GM15510 (cell line): ENCODE data around the gene CSK.

ENCODE experiments used
- POLR2A ChIP-seq: IDR thresholded peaks from 3 replicates; pipeline ENCODE4 v1.6.1; 2011; ENCODE audit warnings: borderline replicate concordance; ENCODE audit not compliant: insufficient read length; ENCODE audit errors: extremely low read depth

CSK gene

DNA sequence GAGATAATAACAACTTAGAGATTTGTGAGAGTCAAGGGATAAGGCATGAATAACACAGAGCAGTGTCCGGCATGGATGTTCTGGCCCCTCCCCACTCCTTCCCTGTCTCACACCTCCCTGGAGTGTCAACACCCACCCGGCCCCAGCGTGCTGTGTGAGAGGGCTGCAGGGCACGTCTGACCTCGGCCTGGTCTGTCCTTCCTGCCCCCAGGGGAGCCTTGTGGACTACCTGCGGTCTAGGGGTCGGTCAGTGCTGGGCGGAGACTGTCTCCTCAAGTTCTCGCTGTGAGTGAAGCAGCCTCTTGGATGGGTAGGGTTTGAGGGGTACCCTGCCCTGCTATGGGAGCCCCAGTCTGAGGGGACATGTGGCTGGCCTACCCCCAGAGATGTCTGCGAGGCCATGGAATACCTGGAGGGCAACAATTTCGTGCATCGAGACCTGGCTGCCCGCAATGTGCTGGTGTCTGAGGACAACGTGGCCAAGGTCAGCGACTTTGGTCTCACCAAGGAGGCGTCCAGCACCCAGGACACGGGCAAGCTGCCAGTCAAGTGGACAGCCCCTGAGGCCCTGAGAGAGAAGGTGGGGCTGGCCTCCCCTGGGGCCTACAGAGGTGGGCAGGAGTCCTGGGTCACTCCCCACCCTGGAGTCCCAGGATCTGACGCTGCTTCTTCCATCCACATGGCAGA lies 19.6 kb downstream of the CSK start:
- no peak for TF ChIP-seq POLR2A

DNA sequence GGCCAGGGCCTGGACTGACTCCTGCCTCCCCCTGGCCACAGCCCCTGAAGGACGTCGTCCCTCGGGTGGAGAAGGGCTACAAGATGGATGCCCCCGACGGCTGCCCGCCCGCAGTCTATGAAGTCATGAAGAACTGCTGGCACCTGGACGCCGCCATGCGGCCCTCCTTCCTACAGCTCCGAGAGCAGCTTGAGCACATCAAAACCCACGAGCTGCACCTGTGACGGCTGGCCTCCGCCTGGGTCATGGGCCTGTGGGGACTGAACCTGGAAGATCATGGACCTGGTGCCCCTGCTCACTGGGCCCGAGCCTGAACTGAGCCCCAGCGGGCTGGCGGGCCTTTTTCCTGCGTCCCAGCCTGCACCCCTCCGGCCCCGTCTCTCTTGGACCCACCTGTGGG lies 20.4 kb downstream of the CSK start:
- no peak for TF ChIP-seq POLR2A

DNA sequence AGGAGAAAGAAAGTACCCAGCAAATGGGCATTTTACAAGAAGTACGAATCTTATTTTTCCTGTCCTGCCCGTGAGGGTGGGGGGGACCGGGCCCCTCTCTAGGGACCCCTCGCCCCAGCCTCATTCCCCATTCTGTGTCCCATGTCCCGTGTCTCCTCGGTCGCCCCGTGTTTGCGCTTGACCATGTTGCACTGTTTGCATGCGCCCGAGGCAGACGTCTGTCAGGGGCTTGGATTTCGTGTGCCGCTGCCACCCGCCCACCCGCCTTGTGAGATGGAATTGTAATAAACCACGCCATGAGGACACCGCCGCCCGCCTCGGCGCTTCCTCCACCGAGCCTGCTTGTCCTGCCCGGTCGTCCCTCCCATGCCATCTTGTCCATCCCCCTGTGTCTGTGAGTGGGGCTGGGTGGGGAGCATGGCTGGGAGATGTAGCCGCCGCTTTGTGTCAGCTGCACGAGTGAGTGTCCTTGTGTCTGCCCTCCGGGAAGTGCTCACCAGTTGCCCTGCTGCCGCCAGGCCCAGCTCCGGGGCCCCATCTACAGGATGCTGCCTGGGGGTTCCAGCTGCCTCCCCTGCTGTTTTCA lies 21.1 kb downstream of the CSK start:
- TF ChIP-seq POLR2A = no peak

DNA sequence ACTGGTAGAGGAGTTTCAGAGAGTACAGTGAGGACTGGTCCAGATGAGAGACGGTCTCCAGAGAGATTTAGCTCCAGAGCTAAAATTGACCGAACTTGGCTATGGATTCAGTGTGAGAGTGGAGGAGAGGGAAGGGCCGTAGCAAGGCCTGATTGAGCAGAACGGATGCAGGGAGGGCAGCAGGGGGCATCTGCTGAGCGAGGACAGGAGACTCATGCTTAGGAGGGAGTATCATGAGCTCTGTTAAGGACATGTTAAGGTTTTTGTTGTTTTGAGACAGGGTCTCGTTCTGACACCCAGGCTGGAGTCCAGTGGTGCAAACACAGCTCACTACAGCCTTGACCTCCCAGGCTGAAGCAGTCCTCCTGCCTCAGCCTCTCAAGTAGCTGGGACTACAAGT lies 23.1 kb downstream of the CSK start:
- TF ChIP-seq POLR2A = peak; percentile 10

DNA sequence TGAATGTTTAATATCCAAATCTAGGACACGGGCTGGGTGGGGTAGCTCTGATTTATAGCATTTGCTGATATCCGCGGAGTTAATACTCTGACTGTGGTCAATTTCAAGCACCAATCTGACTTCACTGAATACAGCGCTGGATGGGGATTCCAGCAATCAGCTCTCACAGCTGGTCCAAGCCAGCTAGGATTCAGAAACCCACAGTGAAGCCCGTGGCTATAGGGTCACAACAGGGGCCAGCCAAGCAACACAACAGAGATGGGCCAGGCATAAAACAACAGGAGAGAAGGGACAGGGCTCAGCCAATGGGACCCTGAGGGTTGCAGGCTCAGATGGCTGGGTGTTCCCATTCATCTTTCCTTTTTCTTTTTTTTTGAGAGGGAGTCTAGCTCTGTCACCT lies 25.4 kb downstream of the CSK start:
- TF ChIP-seq POLR2A = no peak

DNA sequence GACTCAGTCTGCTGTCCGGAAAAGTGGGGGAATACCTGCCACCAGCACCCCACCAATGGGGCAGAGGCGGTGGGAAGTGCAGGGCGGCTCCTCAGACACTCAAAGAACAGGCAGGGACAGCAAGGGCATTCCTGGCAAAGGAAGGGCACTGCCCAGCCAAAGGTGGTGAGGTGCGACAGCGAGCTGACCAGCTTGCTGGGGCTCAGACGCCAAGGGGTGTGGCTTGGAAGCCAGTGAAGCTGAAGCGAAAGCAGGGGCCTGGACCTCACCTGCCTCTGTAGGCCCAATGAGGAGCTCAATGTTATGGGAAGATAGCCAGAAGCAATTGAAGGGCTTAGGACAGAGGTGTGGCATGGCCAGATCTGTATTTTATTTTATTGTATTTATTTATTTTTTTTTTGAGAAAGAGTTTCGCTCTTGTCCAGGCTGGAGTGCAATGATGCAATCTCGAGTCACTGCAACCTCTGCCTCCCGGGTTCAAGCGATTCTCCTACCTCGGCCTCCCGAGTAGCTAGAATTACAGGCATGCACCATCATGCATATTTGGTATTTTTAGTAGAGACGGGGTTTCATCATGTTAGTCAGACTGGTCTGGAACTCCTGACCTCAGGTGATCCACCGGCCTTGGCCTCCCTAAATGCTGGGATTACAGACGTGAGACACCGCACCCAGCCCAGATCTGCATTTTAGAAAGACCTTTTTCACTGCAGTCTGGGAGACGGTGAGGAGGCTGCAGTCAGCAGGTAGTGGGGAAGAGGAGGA lies 26.4 kb downstream of the CSK start:
- TF ChIP-seq POLR2A = no peak

DNA sequence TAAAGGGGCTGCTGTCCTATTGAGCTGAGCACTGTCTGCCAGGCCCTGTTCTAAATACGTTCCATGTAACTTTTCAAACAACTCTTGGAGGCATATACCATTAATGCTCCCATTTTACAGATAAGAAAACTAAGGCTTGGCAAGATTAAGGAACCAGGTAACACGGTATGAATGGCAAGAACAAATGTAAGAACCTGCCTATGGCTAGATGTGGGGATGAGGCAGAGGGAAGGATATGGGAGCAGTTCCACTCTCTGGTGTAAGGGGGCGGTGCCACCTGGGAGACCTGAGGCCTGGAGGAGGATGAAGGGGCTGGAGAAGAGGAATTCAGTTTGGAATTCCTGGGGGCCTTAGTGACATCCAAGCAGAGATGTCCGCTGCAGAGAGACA lies 27.0 kb downstream of the CSK start:
- no peak for TF ChIP-seq POLR2A

DNA sequence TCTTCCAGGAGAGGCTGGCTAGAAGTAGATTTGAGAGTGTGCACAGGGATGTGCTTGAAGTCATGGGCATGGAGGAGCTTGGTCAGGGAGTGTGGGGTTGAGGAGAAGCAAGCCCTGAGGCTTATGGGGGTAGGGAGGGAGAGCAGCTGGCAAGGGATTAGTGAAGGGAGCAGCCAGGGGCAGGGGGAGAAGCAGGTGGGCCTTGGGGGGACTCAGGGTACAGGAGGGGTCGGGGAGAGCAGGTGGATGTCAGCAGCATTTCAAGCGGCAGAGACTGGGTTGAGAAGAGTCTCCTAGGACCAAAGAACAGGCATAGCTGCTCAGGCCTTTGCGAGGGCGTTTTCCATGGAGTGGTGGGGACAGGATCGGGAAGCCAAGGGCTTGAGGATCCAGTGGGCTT lies 27.4 kb downstream of the CSK start:
- no peak for TF ChIP-seq POLR2A

DNA sequence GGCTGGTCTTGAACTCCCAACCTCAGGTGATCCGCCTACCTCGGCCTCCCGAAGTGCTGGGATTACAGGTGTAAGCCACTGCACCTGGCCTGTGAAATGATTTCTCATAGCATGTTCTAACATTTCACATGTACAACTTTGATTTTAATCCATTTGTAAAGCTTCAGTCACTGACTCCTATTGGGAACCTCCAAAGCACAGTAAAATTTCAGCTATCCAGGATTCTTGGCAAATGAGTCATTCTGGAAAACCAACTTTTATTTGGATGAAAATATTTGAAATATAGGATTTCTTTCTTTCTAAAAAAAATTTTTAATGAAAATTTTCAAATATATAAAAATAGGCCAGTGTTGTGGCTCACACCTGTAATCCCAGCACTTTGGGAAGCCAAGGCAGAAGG lies 28.1 kb downstream of the CSK start:
- TF ChIP-seq POLR2A = no peak

DNA sequence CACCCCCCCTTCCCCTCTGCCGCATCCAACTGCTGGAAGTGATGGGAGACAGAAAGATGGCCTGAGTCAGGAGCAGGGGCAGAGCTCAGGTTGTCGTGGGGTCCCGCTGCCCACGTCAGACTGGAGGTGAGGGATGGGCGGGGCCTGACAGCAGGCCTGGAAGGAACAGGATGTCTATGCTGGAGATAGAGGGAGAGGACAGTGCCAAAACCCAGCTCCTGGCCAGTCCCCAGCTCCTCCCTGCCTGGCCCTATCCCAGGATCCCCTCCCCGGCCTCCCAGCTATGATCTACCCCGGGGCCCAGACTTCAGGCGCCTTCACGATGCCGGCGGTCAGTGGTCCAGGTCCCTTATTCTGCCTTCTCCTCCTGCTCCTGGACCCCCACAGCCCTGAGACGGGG lies 30.7 kb downstream of the CSK start, which contains the start of gene LMAN1L:
Gene LMAN1L, plus strand, starts transcription at position 303 of the 400 bp plus-strand sequence. Its CDS starts 20 bp downstream, at position 323.
- no peak for TF ChIP-seq POLR2A

DNA sequence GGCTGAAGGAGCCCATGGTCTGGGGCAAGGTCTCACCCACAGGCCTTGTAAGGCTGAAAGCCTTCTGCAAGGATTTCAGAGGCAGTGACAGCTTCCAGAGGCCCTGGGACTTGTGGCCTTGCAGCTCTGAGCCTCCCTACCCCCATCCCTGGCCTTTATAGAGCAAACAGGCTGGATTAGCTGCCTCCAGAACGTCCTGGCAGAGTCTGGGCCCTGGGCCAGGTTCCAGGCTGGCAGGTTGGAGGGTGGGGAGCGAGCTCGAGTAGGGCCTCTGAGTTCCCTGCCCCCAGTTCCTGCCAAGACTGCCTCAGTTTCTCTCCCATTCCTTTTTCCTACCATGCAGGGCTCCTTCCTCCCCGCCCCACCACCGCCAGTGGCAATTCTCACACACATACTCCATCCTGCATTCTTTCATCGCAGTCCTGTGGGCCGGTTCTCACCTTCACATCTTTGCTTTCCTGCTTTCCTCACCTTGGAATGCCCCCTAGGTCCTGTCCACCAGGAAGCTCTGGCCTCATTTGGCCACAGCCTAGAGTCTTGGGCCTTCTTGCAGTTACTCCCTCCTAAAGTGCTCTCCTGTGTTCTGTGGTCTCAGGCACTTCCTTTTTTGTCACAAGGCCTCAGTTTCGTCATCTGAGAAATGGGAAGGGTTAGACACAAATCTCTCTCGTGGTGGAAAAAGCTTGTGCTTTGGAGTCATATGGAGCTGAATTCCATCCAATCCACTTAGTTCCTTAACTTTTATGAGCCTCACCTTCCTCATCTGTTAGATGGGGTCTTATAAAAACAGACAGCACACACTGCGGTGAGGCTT lies 33.4 kb downstream of the CSK start:
- TF ChIP-seq POLR2A = no peak

DNA sequence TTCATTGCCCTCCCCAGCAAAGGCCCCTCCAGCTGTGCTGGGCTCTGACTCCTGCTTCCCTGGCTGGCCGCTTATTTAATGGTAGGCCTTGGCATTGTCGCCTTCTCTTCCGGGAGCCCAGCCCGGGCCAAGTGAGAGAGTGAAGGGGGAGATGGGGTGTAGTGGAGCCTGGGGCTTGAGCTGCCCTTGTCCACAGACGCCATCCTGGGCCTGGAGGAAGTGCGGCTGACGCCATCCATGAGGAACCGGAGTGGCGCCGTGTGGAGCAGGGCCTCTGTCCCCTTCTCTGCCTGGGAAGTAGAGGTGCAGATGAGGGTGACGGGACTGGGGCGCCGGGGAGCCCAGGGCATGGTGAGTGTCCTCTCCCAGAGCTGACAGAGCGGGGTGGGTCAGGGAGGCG lies 34.1 kb downstream of the CSK start:
- no peak for TF ChIP-seq POLR2A

DNA sequence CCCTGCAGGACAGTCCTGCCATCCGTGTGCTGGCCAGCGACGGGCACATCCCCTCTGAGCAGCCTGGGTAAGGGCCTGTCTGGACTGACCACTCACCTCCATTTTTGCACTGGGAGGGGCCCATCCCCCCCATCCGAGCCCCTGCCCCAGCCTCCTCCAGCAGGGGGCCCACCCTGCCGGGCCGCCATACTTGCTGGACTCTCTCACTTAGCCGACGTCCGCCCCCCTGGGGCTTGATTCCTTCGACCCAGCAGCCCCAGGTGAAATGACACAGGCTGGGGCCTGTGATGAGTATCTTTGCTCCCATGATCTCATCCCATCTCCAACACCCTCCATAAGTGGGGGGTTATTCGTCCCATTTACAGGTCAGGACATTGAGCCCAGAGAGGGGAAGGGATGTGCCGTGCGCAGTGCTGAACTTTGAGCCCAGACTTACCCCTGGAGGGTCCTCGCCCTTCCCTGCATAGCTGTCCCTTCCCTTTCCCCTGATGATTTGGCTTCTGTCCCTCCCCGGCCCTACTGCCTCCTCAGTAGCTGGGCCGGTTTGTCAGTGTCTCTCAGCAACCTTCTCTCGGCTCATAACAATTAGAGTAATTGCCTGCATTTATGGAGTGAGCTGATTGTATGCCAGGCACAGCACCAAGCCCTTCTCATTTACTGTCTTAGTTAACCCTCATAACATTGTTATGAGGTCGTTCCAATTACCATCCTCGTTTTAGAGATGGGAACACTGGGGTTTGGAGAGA lies 34.9 kb downstream of the CSK start:
- no peak for TF ChIP-seq POLR2A

DNA sequence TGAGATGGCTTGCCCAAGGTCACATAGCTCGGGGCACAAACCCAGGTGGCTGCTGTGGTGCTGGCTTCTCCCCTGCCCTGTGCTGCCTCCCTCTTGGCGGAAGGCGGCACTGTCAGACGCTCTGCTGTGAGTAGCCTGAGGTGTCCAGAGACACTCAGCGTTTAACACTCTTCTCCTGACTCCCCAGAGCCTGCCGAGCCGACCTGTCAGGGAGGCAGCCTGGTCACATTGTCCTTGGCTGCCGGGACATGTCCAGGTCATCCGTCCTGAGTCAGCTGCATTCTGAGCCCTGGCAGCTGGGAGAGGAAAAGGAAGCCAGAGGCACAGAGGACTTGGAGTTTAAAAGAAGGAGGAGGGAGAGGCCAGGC lies 35.5 kb downstream of the CSK start:
- no peak for TF ChIP-seq POLR2A

DNA sequence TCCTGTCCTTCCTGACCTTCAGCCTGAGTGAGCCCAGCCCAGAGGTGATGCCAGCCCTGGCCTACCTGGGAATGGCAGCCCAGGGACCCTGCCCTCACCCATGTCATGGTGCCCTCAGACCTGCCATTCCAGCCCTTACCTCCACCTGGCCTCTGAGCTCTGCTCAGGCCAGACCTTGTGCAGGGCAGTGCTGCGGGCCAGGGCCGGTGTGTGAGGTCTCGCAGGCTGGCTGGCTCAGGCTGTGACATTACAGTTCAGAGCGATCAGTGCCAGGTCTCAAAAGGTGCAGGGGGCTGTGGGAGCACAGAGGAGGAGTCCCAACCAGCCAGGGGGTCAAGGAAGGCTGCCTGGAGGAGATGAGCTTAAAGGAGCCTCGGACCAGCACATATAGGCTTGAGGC lies 38.2 kb downstream of the CSK start:
- no peak for TF ChIP-seq POLR2A

DNA sequence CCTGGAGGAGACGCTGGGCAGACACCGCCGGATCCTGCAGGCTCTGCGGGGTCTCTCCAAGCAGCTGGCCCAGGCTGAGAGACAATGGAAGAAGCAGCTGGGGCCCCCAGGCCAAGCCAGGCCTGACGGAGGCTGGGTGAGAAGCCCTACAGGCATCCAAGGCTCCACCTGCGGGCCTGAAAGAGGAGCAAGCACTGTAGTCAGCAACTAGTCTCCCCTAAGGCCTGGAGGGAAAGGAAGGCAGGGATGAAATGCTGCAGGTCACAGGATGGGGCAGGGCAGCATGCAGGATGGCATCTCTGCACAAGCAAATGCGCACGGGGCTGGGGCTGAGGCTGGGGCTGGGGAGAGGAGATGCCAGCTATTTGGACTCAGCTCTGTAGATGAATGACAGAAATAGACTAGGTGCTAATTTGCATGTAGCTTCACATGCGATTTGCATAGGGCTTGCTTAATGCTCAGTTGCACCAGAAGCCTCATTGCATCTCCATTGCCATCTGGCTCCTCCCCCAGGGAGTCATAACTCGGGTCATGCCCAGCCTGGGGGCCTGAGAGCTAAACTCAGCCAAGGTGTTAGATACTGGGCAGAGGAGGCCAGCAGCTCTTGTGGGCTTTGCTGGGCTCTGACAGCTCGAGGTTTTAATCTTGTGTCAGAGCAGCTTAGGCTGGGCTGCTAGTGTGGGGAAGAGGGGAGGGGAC lies 39.4 kb downstream of the CSK start:
- no peak for TF ChIP-seq POLR2A
